ENCODE data around the gene MACC1.
"Not testable (repeated sequence)": the region's sequence is repeated elsewhere in the genome, so short reads cannot be mapped to it uniquely, and the experiment has no call there.

MACC1 gene

GRCh38 chr7:20216406-20217036 is 663 bp downstream of the MACC1 start:
- TF ChIP-seq, protein P1, sequence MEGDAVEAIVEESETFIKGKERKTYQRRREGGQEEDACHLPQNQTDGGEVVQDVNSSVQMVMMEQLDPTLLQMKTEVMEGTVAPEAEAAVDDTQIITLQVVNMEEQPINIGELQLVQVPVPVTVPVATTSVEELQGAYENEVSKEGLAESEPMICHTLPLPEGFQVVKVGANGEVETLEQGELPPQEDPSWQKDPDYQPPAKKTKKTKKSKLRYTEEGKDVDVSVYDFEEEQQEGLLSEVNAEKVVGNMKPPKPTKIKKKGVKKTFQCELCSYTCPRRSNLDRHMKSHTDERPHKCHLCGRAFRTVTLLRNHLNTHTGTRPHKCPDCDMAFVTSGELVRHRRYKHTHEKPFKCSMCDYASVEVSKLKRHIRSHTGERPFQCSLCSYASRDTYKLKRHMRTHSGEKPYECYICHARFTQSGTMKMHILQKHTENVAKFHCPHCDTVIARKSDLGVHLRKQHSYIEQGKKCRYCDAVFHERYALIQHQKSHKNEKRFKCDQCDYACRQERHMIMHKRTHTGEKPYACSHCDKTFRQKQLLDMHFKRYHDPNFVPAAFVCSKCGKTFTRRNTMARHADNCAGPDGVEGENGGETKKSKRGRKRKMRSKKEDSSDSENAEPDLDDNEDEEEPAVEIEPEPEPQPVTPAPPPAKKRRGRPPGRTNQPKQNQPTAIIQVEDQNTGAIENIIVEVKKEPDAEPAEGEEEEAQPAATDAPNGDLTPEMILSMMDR (IDR thresholded peaks at IDR 0.05; ENCODE audit: low read depth, low read length) = no peak

GRCh38 chr7:20214921-20215669 is 2.1 kb downstream of the MACC1 start:
- DNase-seq (ENCODE audit: extremely low read depth, low read depth) = no peak
- TF ChIP-seq, protein P1 (IDR thresholded peaks at IDR 0.05; ENCODE audit: low read depth, low read length) = no peak

More at GRCh38 chr7:20216406-20217036, 663 bp downstream of the MACC1 start:
- no peak for DNase-seq (ENCODE audit: extremely low read depth, low read depth)

- TF ChIP-seq, protein P1 (IDR thresholded peaks at IDR 0.05; ENCODE audit: low read depth, low read length) = no peak
- DNase-seq (ENCODE audit: extremely low read depth, low read depth) = no peak
Measured at GRCh38 chr7:20214132-20214531, 3.1 kb downstream of the MACC1 start.

DNA sequence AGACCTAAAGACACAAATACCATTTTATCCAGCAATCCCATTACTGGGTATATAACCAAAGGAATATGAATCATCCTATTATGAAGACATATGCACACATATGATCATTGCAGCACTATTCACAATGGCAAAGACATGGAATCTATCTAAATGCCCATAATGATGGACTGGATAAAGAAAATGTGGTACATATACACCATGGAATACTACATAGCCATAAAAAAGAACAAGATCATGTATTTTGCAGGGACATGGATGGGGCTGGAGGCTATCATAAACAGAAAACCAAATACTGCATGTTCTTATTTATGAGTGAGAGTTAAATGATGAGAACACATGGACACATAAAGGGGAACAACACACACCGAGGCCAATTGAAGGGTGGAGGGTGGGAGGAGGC is 3.8 kb downstream of the MACC1 start:
- DNase-seq (ENCODE audit: extremely low read depth, low read depth) = no peak
- TF ChIP-seq, protein P1 (IDR thresholded peaks at IDR 0.05; ENCODE audit: low read depth, low read length) = no peak

- DNase-seq (ENCODE audit: extremely low read depth, low read depth) = no peak
- TF ChIP-seq, protein P1 (IDR thresholded peaks at IDR 0.05; ENCODE audit: low read depth, low read length) = no peak
Measured at GRCh38 chr7:20211376-20211775, 5.8 kb downstream of the MACC1 start.

DNA sequence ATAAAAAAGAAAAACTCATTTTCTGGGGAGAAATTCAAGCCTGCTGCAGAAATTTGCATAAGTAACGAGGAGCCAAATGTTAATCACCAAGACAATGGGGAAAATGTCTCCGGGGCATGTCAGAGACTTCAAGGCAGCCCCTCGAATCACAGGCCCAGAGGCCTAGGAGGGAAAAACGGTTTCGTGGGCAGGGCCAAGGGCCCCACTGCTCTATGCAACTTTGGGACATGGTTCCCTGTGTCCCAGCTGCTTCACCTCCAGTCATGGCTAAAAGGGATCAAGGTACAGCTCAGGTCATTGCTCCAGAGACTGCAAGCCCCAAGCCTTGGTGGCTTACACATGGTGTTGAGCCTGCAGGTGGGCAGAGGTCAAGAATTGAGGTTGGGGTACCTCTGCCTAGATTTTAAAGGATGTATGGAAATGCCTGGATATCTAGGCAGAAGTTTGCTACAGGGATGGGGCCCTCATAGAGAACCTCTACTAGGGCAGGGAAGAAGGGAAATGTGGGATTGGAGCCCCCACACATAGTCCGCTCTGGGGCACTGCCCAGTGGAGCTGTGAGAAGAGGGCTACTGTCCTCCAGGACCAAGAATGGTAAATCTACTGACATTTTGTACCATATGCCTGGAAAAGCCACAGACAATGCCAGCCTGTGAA is 8.4 kb downstream of the MACC1 start:
- TF ChIP-seq, protein P1 (IDR thresholded peaks at IDR 0.05; ENCODE audit: low read depth, low read length) = no peak
- no peak for DNase-seq (ENCODE audit: extremely low read depth, low read depth)

DNA sequence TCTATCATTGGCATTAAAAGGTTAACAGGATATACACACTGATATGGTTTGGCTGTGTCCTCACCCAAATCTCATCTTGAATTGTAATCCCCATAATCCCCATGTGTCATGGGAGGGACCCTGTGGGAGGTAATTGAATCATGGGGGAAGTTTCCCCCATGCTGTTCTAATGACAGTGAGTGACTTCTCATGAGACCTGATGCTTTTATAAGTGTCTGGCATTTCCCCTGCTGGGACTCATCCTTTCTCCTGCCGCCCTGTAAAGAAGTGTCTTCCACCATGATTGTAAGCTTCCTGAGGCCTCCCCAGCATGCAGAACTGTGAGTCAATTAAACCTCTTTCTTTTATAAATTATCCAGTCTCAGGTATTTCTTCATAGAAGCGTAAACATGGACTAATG is 9.4 kb downstream of the MACC1 start:
- DNase-seq (ENCODE audit: extremely low read depth, low read depth) = not testable (repeated sequence)
